SU-DHL-6 (cell line): ENCODE data around the gene PRR23E.

Source experiments
- EZH2phosphoT487 ChIP-seq: fragments of 200-600 bp; sonication (generic), shearing (Covaris generic); conservative IDR thresholded peaks from 2 replicates; pipeline ENCODE4 v1.6.1; 2018; ENCODE audit warnings: mild to moderate bottlenecking, antibody characterized with exemption, low read length, moderate library complexity, mixed read lengths
- TF ChIP-seq, protein P1 (sequence below): fragments of 200-600 bp; sonication (generic); IDR thresholded peaks from one replicate; pipeline ENCODE4 v1.5.1; 2017; ENCODE audit warnings: antibody characterized with exemption, mild to moderate bottlenecking, low read length, moderate library complexity; ENCODE audit not compliant: insufficient read depth, poor library complexity, severe bottlenecking

DNA sequence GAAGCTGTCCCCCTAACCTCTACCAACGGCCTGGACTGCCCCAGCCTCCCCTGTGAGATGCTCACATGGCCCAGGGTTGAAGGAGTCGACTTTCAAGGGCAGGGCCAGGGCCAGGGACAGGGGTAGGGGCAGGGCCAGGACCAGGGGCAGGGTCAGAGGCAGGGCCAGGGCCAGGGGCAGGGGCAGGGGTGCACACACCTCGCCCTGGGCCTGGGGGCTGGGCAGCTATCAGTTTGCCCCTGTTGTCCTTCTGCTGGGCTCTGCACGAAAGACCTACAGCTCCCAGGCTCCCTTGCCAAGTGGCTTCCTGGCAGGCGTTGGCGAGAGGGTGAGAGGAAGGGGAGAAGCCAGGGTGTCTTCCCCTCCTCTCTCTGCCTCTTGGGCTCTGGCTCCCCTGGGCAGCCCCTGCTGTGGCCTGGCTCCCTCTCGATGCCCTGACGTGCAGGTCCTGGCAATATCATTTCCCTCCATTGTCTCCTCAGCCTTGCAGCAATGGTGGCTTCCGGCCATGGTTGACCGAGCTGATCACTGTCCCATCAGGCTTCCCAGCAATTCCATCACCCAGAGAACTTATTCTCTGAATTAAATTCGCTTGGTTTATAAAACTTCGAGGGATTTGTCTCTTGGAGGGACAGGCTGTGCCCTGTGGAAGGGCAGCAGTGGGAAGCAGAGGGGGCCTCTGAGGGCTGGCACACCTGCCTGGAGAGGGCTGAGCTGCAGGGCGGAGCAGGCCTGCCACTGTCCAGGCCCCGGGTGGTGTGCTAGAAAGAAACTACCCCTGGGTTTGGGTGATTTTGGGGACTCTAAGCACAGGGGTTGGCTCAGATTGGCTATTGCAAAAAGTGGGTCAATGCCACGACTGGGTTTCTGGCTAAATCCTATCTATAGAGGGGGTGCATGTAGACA is 13.9 kb downstream of the PRR23E start:
- TF ChIP-seq, protein P1, sequence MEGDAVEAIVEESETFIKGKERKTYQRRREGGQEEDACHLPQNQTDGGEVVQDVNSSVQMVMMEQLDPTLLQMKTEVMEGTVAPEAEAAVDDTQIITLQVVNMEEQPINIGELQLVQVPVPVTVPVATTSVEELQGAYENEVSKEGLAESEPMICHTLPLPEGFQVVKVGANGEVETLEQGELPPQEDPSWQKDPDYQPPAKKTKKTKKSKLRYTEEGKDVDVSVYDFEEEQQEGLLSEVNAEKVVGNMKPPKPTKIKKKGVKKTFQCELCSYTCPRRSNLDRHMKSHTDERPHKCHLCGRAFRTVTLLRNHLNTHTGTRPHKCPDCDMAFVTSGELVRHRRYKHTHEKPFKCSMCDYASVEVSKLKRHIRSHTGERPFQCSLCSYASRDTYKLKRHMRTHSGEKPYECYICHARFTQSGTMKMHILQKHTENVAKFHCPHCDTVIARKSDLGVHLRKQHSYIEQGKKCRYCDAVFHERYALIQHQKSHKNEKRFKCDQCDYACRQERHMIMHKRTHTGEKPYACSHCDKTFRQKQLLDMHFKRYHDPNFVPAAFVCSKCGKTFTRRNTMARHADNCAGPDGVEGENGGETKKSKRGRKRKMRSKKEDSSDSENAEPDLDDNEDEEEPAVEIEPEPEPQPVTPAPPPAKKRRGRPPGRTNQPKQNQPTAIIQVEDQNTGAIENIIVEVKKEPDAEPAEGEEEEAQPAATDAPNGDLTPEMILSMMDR: no peak
- TF ChIP-seq EZH2phosphoT487: no peak
